GM23338 (cell line): ENCODE data around the gene DCT. TPM values are rescaled to one million over a fixed set of nuclear protein-coding genes. Genes with fewer than 3 reads are reported as not detected.

Source experiments
- ATAC-seq: fragments of 200-7000 bp; cut with Tn5 transposase; 3 replicates; pipeline ENCODE4 v1.9.1; 2020
- DNase-seq: peaks from one replicate; pipeline ENCODE4 v3.0.0-alpha.2; 2015; ENCODE audit warnings: low spot score
- H2AFZ ChIP-seq: fragments of 200-600 bp; sonication (generic); 2 replicates; pipeline ENCODE4 v1.8.0; 2016; ENCODE audit warnings: antibody characterized with exemption, mild to moderate bottlenecking, moderate library complexity
- H3F3A ChIP-seq: fragments of 200-600 bp; sonication (generic); replicated peaks from 2 replicates; pipeline ENCODE4 v1.8.0; 2017; ENCODE audit warnings: antibody characterized with exemption, mixed run types, low read depth
- H3K27ac ChIP-seq: fragments of 200-600 bp; sonication (generic); 2 replicates; pipeline ENCODE4 v1.6.1; 2016; ENCODE audit warnings: low read depth
- H3K27me3 ChIP-seq: fragments of 200-600 bp; sonication (generic); 2 replicates; pipeline ENCODE4 v1.8.0; 2016; ENCODE audit warnings: mild to moderate bottlenecking, mixed run types, moderate library complexity; ENCODE audit not compliant: insufficient read depth
- H3K36me3 ChIP-seq: fragments of 200-600 bp; sonication (generic); 2 replicates; pipeline ENCODE4 v1.8.0; 2016; ENCODE audit warnings: mild to moderate bottlenecking; ENCODE audit not compliant: insufficient read depth
- H3K4me1 ChIP-seq: fragments of 200-600 bp; sonication (generic); 2 replicates; pipeline ENCODE4 v1.8.0; 2016; ENCODE audit warnings: mild to moderate bottlenecking, moderate library complexity; ENCODE audit not compliant: insufficient read depth
- H3K4me2 ChIP-seq: fragments of 200-600 bp; sonication (generic); 2 replicates; pipeline ENCODE4 v1.7.1; 2017; ENCODE audit warnings: mixed run types
- H3K4me3 ChIP-seq: fragments of 200-600 bp; sonication (generic); 2 replicates; pipeline ENCODE4 v1.6.1; 2016; ENCODE audit warnings: mixed run types
- H3K79me2 ChIP-seq: fragments of 200-600 bp; sonication (generic); replicated peaks from 2 replicates; pipeline ENCODE4 v1.8.0; 2017; ENCODE audit warnings: mild to moderate bottlenecking; ENCODE audit not compliant: insufficient read depth
- H3K9me2 ChIP-seq: fragments of 200-600 bp; sonication (generic); 2 replicates; pipeline ENCODE4 v1.8.0; 2017; ENCODE audit not compliant: insufficient read depth
- H4K20me1 ChIP-seq: fragments of 200-600 bp; sonication (generic); replicated peaks from 2 replicates; pipeline ENCODE4 v1.8.0; 2017; ENCODE audit warnings: mild to moderate bottlenecking; ENCODE audit not compliant: insufficient read depth
- H3K27ac Mint-ChIP-seq: 2 replicates; pipeline ENCODE4 v1.8.0; 2020; ENCODE audit warnings: inconsistent platforms, mild to moderate bottlenecking, moderate library complexity, mixed read lengths
- H3K27me3 Mint-ChIP-seq: 3 replicates; pipeline ENCODE4 v1.8.0; 2022; ENCODE audit warnings: low read depth, mild to moderate bottlenecking, moderate library complexity, mixed read lengths, inconsistent platforms; ENCODE audit not compliant: insufficient read depth, poor library complexity
- H3K36me3 Mint-ChIP-seq: 3 replicates; pipeline ENCODE4 v1.8.0; 2021; ENCODE audit warnings: low read depth, mild to moderate bottlenecking, inconsistent platforms, moderate library complexity, mixed read lengths
- H3K4me1 Mint-ChIP-seq: 3 replicates; pipeline ENCODE4 v1.8.0; 2020; ENCODE audit warnings: mild to moderate bottlenecking, inconsistent platforms, mixed read lengths
- H3K4me3 Mint-ChIP-seq: 3 replicates; pipeline ENCODE4 v1.8.0; 2021; ENCODE audit warnings: moderate library complexity, mild to moderate bottlenecking, inconsistent platforms, mixed read lengths
- H3K9me3 Mint-ChIP-seq: 3 replicates; pipeline ENCODE4 v1.8.0; 2020; ENCODE audit warnings: moderate library complexity, mild to moderate bottlenecking, inconsistent platforms, mixed read lengths
- CTCF ChIP-seq, 2 experiments: fragments of 200-600 bp in 1 of 2; sonication (generic) in 1 of 2; conservative IDR thresholded peaks; 2 replicates each; pipeline versions ENCODE4 v1.5.1 to v1.6.1; 2016 to 2017; ENCODE audit warnings: antibody characterized with exemption in 2 of 2, low read depth in 2 of 2, mild to moderate bottlenecking in 2 of 2, moderate library complexity in 1 of 2
- EZH2 ChIP-seq: fragments of 200-600 bp; sonication (generic); IDR thresholded peaks from one replicate; pipeline ENCODE4 v1.8.0; 2017; ENCODE audit warnings: antibody characterized with exemption, mild to moderate bottlenecking, low read depth; ENCODE audit not compliant: unreplicated experiment
- EZH2phosphoT487 ChIP-seq: fragments of 200-600 bp; sonication (generic); IDR thresholded peaks from one replicate; pipeline ENCODE4 v1.8.1; 2018; ENCODE audit warnings: antibody characterized with exemption; ENCODE audit not compliant: unreplicated experiment
- JUNB ChIP-seq: IDR thresholded peaks from one replicate; pipeline ENCODE4 v1.6.1; 2016; ENCODE audit warnings: antibody characterized with exemption; ENCODE audit not compliant: unreplicated experiment
- NANOG ChIP-seq: IDR thresholded peaks from 2 replicates; pipeline ENCODE4 v1.6.1; 2016; ENCODE audit warnings: antibody characterized with exemption, borderline replicate concordance
- POLR2AphosphoS5 ChIP-seq: IDR thresholded peaks from 2 replicates; pipeline ENCODE4 v1.6.1; 2016; ENCODE audit warnings: antibody characterized with exemption, low read depth
- STAT1 ChIP-seq: IDR thresholded peaks from one replicate; pipeline ENCODE4 v1.6.1; 2016; ENCODE audit warnings: antibody characterized with exemption; ENCODE audit not compliant: unreplicated experiment
- ZNF462 ChIP-seq: fragments of 250-450 bp; sonication (Bioruptor Pico); IDR thresholded peaks from 2 replicates; pipeline ENCODE4 v1.5.0; 2020; ENCODE audit warnings: mild to moderate bottlenecking, moderate library complexity
- polyA plus RNA-seq: library from polyadenylated mRNA; unstranded; fragments of >200 nt; fragmentation: Nextera tagmentation; extraction: Ambion mirVana; gene quantifications from 2 replicates; pipeline ENCODE4 v1.2.1, GENCODE V29; 2016
- total RNA-seq: library from RNA; depleted of rRNA; stranded (reverse); fragments of >200 nt; shearing (Covaris generic); gene quantifications from 2 replicates; pipeline ENCODE4 v1.2.3, GENCODE V29; 2014

Gene DCT
- total and polyA plus RNA-seq, 2 experiments from 2014 or later, result 0.14 TPM; not detected in 1

GRCh38 chr13:94395860-94396259 is 83.6 kb downstream of the DCT start:
- Histone ChIP-seq H3K4me2 (no peak overlapping the region), H2AFZ (no peak overlapping the region), H3K79me2 (no peaks in the 10 kb centered on the region), H3K36me3 (no peaks in the 10 kb centered on the region), H3F3A (no peaks in the 10 kb centered on the region), H3K9me2 (0 out of 2 replicates have a peak, but pooled peaks cover 7% of the 10 kb centered on the region), H3K4me3 (no peak overlapping the region), H4K20me1 (no peaks in the 10 kb centered on the region), H3K27ac (no peak overlapping the region), H3K27me3 (no peaks in the 10 kb centered on the region), H3K4me1 (no peaks in the 10 kb centered on the region)
- DNase-seq, result no peak
- no peak for TF ChIP-seq EZH2phosphoT487
- TF ChIP-seq EZH2, result no peak
- TF ChIP-seq STAT1, result no peak
- TF ChIP-seq CTCF (conservative IDR thresholded peaks at IDR 0.05; ENCODE audit: low read depth in 2 of 2), result no peak
- TF ChIP-seq ZNF462 (CRISPR knock-in tag), result no peak
- TF ChIP-seq POLR2AphosphoS5, result no peak
- TF ChIP-seq JUNB, result no peak
- TF ChIP-seq NANOG, result no peak
- Mint-ChIP-seq H3K36me3 (peaks cover 3% of the 10 kb centered on the region; the same call in 1 of the 3 replicates), H3K4me3 (no peak overlapping the region), H3K4me1 (peaks cover 2% of the 10 kb centered on the region; the same call in 1 of the 3 replicates), H3K9me3 (no peaks in the 10 kb centered on the region), H3K27ac (no peak overlapping the region), H3K27me3 (peaks cover 3% of the 10 kb centered on the region)
- no peak for ATAC-seq
